ENCODE data around the gene CCNY.

The CCNY gene

DNA sequence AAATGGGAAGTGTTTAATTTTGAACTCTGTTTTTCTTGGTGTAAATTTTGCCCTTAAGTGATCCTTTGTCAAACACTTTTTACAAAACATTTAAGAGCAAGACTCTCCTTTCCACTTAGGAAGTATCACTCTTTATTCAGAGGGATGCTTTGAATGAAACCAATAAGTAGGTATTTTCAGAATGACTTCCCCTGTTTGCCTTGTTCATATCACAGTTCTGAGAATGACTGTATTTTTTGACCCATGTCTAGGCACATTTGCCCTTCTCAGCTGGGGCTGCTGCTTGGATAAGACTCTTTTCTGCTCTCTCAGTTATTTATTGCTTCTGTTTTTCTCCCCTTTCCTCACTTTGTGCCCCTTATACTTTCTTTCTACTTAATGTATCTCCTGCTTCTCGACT is 98.2 kb downstream of the CCNY start:
- no peak for DNase-seq

- DNase-seq, result no peak
Observed at GRCh38 chr10:35435824-35436223, 99.5 kb downstream of the CCNY start.

- DNase-seq, result no peak
Observed at GRCh38 chr10:35437829-35438228, 101.5 kb downstream of the CCNY start.

DNA sequence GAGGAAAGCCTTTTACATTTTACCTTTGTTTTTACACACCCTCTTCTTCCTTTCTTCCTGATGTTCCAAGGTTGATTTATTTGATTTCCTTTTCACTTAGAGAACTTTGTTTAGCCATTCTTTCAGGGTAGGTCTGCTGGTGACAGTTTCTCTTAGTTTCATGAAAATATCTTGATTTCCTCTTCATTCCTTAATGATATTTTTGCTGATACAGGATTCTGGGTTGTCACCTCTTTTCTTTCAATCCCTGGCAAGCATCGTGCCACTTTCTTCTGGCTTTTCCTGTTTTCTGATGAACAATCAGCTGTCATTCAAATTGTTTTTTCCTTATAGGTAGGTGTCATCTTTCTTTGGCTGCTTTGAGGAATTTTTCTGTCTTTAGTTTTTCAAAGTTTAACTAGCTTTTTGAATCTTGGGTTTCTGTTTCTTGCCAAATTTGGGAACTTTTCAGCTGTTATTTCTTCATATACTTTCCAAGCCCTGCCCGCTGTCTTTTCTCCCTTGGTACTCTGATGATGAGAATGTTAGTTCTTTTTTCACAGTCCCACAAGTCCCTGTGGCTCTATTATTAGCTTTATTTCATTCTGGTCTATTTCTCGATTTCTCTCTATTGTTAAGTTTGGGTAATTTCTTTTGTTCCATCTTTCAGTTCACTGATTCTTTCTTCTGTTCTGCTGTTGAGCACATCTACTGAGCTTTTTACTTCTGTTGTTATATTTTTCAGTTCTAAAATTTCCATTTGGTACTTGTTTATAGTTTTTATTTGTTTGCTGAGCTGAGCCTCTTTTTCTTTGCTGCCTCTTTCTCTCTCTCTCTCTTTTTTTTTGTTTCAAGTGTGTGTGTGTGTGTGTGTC is 102.6 kb downstream of the CCNY start:
- no peak for DNase-seq

DNA sequence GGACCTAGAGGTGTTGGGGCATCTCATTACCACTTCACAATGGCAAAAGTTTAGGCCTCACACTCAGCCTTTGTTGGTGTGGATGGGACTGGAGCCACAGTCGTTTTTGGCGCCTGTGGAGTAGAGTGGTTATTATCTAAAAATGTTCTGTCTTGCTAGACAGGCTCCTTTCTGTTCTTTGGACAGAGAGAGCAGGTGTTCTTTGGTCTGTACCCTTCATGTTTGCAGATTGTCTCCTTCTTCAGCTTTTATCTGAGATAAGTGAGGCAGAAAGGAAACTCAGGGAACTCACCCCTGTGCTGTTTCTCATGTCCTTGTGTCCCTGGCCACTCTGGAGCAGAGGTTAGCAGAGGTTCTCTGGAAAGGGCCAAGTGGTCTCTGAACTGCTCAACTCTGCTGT is 103.7 kb downstream of the CCNY start:
- no peak for DNase-seq

GRCh38 chr10:35442028-35442427 is 105.7 kb downstream of the CCNY start:
- DNase-seq, result no peak

DNA sequence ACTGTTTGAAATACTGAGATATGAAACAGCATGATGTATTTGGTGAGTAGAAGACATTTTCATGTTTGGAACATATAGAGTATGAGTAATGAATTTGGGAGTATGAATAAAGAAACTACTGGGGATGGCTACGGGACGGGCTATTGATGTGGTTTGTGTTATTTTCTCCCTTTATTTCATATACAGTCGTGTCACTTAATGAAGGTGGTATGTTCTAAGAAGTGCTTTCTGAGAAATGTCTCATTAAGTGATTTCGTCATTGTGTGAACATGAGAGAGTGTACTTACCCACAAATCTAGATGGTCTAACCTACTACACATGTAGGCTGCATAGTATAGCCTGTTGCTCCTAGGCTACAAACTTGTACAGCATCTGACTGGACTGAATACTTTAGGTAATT is 106.3 kb downstream of the CCNY start:
- DNase-seq, result no peak

GRCh38 chr10:35443858-35444257 is 107.5 kb downstream of the CCNY start:
- DNase-seq, result no peak

GRCh38 chr10:35445150-35445884 is 109.0 kb downstream of the CCNY start:
- no peak for DNase-seq

GRCh38 chr10:35446439-35446838 is 110.1 kb downstream of the CCNY start:
- no peak for DNase-seq

DNA sequence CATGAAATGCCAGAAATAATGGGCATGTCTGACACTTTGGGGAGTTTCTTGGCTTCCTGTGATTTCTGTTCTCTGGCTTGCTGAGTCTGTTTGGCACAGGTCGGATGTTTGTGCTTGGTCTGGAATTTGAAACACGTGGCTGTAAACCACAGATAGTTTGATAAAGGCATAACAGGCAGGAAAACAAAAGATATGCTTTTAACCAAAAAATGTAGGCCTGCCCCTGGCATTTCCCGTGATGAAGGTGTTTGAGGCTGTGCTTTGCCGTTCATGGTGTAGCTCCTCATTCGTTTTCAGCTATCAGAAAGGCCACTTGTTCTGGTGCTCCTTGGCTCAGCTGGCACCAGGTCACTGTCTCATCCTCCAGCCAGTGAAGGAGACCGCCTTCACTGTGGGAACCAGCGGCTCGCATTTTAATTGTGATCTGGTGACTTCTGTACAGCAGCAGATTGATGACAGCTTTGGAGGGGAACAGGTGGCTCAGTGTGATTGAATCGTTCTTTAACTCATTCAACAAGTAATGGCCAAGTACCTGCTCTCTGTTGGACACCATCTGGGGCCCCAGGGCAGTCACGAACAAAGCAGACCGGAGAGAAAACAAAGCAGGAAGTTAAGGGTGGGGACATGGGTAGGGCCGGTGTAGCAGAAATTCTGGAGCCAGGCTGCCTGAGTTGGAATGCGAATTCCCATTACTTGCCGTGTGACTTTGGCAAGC is 111.5 kb downstream of the CCNY start:
- no peak for DNase-seq

- DNase-seq, result no peak
Observed at GRCh38 chr10:35448687-35449662, 112.7 kb downstream of the CCNY start.

- no peak for DNase-seq
Observed at GRCh38 chr10:35449944-35450343, 113.6 kb downstream of the CCNY start.

GRCh38 chr10:35451151-35452016 is 115.1 kb downstream of the CCNY start:
- no peak for DNase-seq

- DNase-seq, result no peak
Observed at GRCh38 chr10:35452171-35452570, 115.9 kb downstream of the CCNY start.

DNA sequence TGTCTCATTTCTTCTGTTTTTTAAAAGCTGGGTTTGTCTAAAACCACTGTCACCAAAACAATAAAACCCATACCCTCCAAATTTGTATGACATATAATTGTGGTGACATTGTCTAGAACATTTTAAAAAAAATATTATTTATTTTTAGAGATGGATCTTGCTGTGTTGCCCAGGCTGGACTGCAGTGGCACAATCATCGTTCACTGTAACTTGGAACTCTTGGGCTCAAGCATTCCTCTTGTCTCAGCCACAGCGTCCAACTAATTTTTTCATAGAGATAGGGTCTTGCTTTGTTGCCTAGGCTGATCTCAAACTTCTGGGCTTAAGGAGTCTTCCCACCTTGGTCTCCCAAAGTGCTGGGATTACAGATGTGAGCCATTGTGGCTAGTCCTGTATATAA is 116.5 kb downstream of the CCNY start:
- no peak for DNase-seq

DNA sequence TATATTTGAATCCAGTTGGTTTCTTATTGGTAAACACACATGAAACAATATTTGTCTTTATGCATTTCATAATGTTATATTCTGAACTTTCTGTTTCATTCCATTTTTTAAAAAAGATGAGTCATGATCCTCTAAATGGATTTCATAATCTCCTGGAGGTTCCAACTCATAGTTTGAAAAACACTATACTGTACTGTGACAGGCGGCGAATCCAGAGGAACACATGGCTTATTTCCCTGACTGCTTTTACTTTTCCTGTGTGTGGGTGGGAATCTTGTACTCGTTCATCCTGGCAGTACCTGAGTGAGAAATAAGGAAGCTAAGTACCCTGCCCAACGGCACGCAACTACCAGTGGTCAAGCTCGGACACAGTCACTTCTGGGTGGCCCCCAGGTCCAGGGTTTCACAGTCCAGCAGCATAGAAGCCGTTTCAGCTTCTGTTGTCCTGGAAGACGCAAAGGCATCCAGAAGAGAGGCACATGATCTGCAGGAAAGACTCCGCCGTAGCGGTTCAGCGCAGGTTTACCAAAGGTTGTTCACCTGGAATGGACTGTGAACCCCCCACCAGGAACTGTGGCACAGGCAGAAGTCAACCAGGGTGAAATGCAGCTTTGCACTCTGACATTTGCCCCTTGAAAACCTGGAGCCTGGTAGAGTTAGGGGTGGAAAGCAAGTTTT is 117.7 kb downstream of the CCNY start:
- no peak for DNase-seq

DNA sequence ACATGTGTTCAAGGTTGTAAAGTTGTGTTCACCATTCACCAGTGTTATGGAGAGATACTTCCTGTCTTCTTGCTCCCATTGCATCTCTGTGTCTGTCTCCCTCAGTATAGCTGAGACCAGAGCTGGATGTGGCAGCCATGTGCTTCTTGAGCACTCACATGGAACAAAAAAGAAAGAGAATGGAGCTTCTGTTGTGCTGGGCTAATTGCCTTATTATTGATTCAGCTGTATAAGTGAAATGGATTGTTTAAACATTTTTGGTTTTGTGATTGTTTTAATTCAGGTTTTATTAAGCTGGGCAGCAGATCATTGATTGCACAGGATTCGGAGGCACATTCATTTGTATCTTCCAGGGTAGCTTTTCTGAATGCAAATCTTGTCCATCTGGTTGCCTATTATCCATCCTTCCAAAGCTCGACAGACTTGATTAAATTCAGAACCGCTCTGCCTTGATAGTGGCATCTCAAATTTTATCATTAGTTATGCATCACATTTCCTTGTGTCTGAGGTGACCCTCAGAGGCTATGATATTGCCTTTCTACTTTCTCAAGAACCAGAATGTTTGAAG is 119.9 kb downstream of the CCNY start:
- no peak for DNase-seq

- no peak for DNase-seq
Observed at GRCh38 chr10:35456784-35457183, 120.5 kb downstream of the CCNY start.
